ENCODE measurements around the gene OSBPL1A. TPM values are rescaled to one million over a fixed set of nuclear protein-coding genes. Genes with fewer than 3 reads are reported as not detected.

Gene OSBPL1A
- total and polyA plus RNA-seq, 2 of the 8 experiments (the other 6 are each of a cell fraction or from before 2014, with no cell fraction given) = 53.2 to 74.9 TPM

GRCh38 chr18:24277516-24278195, 120.0 kb downstream of the OSBPL1A start (continued):
- TF ChIP-seq CHD7 (IDR thresholded peaks at IDR 0.05; ENCODE audit: insufficient replicate concordance, low read length) (no peak), RNF2 (IDR thresholded peaks at IDR 0.05; ENCODE audit: borderline replicate concordance, low read depth, low read length, missing control alignments, poor library complexity, severe bottlenecking) (no peak)
